ENCODE results near the gene ACKR2. TPM values are rescaled to one million over a fixed set of nuclear protein-coding genes. Genes with fewer than 3 reads are reported as not detected.

The ACKR2 gene
- total RNA-seq, 2 donors from 2014 or later, result 0.55 to 1.9 TPM

GRCh38 chr3:42786631-42787030, 22.6 kb upstream of the ACKR2 start:
- no peak for DNase-seq (ENCODE audit: low spot score)
- 94% methylated on average over 2 of the region's 2 CpGs for WGBS
- TF ChIP-seq POLR2AphosphoS5 (IDR thresholded peaks at IDR 0.05) (no peak), POLR2A (IDR thresholded peaks at IDR 0.05) (no peak)
- TF ChIP-seq, protein P1, sequence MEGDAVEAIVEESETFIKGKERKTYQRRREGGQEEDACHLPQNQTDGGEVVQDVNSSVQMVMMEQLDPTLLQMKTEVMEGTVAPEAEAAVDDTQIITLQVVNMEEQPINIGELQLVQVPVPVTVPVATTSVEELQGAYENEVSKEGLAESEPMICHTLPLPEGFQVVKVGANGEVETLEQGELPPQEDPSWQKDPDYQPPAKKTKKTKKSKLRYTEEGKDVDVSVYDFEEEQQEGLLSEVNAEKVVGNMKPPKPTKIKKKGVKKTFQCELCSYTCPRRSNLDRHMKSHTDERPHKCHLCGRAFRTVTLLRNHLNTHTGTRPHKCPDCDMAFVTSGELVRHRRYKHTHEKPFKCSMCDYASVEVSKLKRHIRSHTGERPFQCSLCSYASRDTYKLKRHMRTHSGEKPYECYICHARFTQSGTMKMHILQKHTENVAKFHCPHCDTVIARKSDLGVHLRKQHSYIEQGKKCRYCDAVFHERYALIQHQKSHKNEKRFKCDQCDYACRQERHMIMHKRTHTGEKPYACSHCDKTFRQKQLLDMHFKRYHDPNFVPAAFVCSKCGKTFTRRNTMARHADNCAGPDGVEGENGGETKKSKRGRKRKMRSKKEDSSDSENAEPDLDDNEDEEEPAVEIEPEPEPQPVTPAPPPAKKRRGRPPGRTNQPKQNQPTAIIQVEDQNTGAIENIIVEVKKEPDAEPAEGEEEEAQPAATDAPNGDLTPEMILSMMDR (IDR thresholded peaks at IDR 0.05), result no peak
- Histone ChIP-seq H3K27ac (no peak overlapping the region), H3K4me1 (replicated peaks) (no peaks in the 10 kb centered on the region), H3K9me3 (no peaks in the 10 kb centered on the region), H3K27me3 (replicated peaks; ENCODE audit: insufficient read depth) (no peaks in the 10 kb centered on the region), H3K36me3 (no peaks in the 10 kb centered on the region), H3K4me3 (no peak overlapping the region)
- intact Hi-C loops (cut with DNase I), result no loop called here

DNA sequence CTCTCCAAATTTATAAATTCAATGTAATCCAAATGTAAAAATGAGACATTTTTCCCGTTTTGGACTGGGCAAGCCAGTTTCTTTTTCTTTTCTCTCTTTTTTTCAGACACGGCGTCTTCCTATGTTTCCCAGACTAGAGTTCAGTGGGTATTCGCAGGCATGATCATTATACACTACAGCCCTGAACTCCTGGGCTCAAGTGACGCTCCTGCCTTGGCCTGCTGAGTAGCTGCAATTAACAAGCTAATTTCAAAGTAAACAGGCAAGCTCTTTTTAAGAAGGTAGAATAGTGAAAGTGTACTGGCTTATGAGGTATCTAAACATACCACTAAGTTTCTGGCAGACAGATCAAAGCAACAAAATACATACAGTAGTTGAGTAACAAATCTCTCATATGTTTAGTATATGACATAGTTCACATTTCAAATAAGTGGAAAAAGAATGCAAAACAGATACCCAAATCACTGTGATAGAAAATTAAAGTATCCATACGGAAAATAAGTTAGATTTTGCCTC, 18.5 kb upstream of the ACKR2 start:
- H3K4me3 ChIP-seq, result no peak overlapping the region
- DNase-seq (ENCODE audit: low spot score), result no peak
- no peaks in the 10 kb centered on the region for H3K27me3 ChIP-seq (replicated peaks; ENCODE audit: insufficient read depth)
- TF ChIP-seq POLR2AphosphoS5 (IDR thresholded peaks at IDR 0.05), result no peak
- H3K4me1 ChIP-seq (replicated peaks), result no peaks in the 10 kb centered on the region
- intact Hi-C loops (cut with DNase I), result no loop called here
- no peak overlapping the region for H3K27ac ChIP-seq
- 56% methylated on average over 5 of the region's 6 CpGs for WGBS
- no peaks in the 10 kb centered on the region for H3K36me3 ChIP-seq
- no peaks in the 10 kb centered on the region for H3K9me3 ChIP-seq

- no peaks in the 10 kb centered on the region for H3K36me3 ChIP-seq
- intact Hi-C loops (cut with DNase I), result no loop called here
- H3K9me3 ChIP-seq, result no peaks in the 10 kb centered on the region
- TF ChIP-seq POLR2A (IDR thresholded peaks at IDR 0.05), result no peak
- no peak for TF ChIP-seq POLR2AphosphoS5 (IDR thresholded peaks at IDR 0.05)
- TF ChIP-seq, protein P1 (IDR thresholded peaks at IDR 0.05), result no peak
- H3K4me3 ChIP-seq, result no peak overlapping the region
- H3K27me3 ChIP-seq (replicated peaks; ENCODE audit: insufficient read depth), result no peaks in the 10 kb centered on the region
- H3K4me1 ChIP-seq (replicated peaks), result no peaks in the 10 kb centered on the region
- 70% methylated on average over 2 of the region's 2 CpGs for WGBS
- no peak for DNase-seq (ENCODE audit: low spot score)
- no peak overlapping the region for H3K27ac ChIP-seq
These were observed 13.5 kb upstream of the ACKR2 start for GRCh38 chr3:42795621-42796181.

- no peak overlapping the region for H3K4me3 ChIP-seq
- H3K9me3 ChIP-seq, result no peaks in the 10 kb centered on the region
- no peaks in the 10 kb centered on the region for H3K4me1 ChIP-seq (replicated peaks)
- intact Hi-C loops (cut with DNase I), result no loop called here
- H3K27me3 ChIP-seq (replicated peaks; ENCODE audit: insufficient read depth), result no peaks in the 10 kb centered on the region
- H3K27ac ChIP-seq, result no peak overlapping the region
- WGBS, result 87% methylated on average over 4 of the region's 5 CpGs
- DNase-seq (ENCODE audit: low spot score), result no peak
- no peaks in the 10 kb centered on the region for H3K36me3 ChIP-seq
- TF ChIP-seq POLR2A (IDR thresholded peaks at IDR 0.05) (no peak), POLR2AphosphoS5 (IDR thresholded peaks at IDR 0.05) (no peak)
- TF ChIP-seq, protein P1 (IDR thresholded peaks at IDR 0.05), result no peak
These were observed 12.8 kb upstream of the ACKR2 start for GRCh38 chr3:42796332-42796885.

DNA sequence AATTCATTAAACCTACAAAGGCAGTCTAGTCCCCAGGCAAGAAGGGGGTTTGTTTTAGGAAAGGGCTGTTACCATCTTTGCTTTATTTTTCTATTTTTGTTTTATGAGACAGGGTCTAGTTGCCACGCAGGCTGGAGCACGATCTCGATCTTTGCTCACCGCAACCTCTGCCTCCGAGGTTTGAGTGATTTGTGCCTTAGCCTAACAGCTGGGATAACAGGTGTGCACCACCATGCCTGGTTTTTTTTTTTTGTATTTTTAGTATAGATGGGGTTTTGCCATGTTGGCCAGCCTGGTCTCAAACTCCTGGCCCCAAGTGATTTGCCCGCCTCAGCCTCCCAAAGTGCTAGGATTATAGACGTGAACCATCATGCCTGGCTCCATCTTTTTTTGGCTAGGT, 9.9 kb upstream of the ACKR2 start:
- Histone ChIP-seq H3K9me3 (no peaks in the 10 kb centered on the region), H3K4me1 (replicated peaks) (no peaks in the 10 kb centered on the region), H3K4me3 (no peak overlapping the region), H3K27me3 (replicated peaks; ENCODE audit: insufficient read depth) (no peaks in the 10 kb centered on the region), H3K36me3 (no peaks in the 10 kb centered on the region), H3K27ac (no peak overlapping the region)
- TF ChIP-seq POLR2A (IDR thresholded peaks at IDR 0.05), result no peak
- DNase-seq (ENCODE audit: low spot score), result no peak
- intact Hi-C loops (cut with DNase I), result no loop called here
- WGBS, result 78% methylated on average over 7 of the region's 7 CpGs

DNA sequence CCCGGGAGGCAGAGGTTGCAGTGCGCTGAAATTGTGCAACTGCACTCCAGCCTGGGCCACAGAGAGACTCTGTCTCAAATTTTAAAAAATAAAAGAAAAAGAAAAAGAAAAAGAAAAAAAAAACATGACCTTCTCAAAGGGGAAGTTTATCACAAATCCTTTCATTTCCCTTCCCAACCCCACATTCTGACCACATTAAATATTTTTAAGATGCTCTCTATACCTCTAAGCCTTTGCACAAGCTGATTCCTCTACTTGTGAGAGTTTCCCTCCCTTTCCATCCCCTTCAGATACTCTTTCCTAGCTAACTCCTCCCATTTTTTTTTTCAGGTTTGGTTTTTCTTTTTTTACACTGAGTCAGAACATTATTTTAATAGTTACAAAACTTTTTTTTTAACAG, 9.0 kb upstream of the ACKR2 start:
- Histone ChIP-seq H3K4me3 (no peak overlapping the region), H3K27ac (no peak overlapping the region), H3K9me3 (no peaks in the 10 kb centered on the region), H3K27me3 (replicated peaks; ENCODE audit: insufficient read depth) (no peaks in the 10 kb centered on the region), H3K4me1 (replicated peaks) (no peaks in the 10 kb centered on the region), H3K36me3 (no peaks in the 10 kb centered on the region)
- no peak for TF ChIP-seq POLR2AphosphoS5 (IDR thresholded peaks at IDR 0.05)
- WGBS, result 94% methylated on average over 2 of the region's 2 CpGs
- DNase-seq (ENCODE audit: low spot score), result no peak
- intact Hi-C loops (cut with DNase I), result no loop called here

Measured in prostate gland (tissue), 2 donors.